ENCODE measurements around the gene SLC19A3. TPM values are rescaled to one million over a fixed set of nuclear protein-coding genes. Genes with fewer than 3 reads are reported as not detected.
"Not testable (repeated sequence)": the region's sequence is repeated elsewhere in the genome, so short reads cannot be mapped to it uniquely, and the experiment has no call there.

The SLC19A3 gene
- not detected in 2 replicates for total RNA-seq (2014; rRNA removed; shearing (Covaris generic))

DNA sequence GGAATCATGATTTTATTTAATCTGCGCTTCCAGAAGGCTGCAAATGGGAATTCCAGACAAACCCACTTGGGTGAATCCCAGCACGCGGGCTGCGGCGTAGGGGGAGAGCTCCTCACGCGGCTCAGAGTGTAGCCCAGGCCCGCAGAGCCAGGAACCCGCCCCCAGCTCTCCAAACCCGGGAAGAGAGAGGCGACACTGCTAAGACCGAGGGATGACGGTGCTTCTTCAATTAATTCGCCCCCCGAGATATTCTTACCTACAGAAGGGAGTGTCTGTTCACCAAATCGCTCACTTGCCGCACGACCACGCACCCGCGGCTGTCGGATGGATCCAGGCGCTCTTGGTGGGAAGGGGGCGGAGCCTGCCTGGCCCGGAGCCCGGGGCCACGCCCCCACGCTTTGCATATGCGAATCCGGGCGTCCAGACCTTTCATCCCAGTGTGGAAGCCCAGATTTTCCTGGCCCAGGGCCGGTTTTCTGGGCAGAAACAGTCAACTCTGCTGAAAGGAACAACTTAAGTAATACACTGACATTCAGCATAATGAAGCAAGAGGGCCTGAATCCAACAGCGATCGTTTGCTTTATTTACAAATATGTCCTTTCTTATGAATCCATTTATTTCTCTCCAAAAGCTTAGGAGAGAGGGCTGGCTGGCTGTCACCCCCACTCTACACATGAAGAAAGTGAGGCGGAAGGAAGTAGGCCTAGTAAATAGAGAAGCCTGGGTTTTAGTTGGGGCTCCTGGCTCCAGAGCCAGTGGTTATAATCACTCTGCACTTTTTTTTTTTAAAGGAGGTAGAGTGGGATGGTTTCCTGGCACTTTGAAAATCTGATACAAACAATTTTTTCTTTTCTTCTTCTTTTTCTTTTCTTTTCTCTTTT is at the start of gene SLC19A3:
Gene SLC19A3 (minus strand): TSS at position 342 of the 881 bp plus-strand sequence. CDS start 15,710 bp downstream, outside the sequence.
- DNase-seq (ENCODE audit: low spot score), result peak; percentile 49
- in situ Hi-C loops (cut with HindIII; ENCODE audit: low sequenced_read_pairs), result no loop called here

DNA sequence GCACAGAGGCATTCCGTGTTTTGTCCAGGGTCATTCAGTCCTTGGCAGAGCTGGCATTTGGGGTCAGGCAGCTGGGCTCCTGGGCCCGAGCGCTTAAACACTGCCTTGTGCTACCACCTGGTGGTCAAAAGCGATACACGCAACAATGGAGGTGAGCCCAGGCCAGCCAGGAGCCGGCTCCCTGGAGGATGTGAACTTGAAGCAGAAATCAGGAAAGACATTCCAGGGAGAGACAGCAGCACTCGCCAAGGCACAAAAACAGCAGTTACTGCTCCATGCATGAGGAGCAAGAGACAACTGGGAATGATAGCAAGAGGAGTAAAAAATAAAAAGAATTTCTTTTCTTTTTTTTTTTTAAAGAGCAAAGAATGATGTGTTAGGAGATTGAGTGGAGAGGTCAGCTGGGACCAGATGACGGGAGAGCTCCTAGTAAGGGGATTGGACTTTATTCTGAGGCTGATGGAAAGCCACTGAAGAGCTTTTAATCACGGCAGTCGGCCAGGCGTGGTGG is 48.6 kb upstream of the SLC19A3 start:
- DNase-seq (ENCODE audit: low spot score), result peak; percentile 72
- in situ Hi-C loops (cut with HindIII; ENCODE audit: low sequenced_read_pairs), result no loop called here

DNA sequence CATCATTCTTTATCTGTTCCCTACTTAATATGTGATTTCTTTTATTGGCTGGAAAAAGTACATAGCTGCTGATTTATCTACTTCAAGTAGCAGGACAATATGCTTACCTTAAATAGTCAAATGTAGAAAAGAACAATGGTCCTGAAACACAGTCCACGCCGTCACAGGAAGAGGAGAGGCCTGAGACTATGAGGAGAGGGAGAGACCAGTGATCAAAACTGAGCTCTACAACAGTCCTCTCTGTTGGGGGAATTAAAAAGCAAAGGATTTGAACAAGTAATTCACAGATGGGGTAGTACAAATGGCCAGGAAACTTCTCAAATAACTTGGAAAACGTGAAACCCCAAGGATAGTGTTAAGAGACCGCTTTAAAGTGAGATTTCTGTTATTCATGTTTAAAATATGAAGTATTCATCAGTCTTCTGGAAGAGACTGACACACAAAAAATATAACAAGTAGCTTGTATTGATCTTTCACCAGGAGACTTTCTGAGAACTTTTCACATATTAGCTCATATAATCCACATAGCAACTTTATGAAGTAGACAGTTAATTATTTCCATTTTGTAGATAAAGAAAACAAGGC is 48.1 kb upstream of the SLC19A3 start:
- in situ Hi-C loops (cut with HindIII; ENCODE audit: low sequenced_read_pairs), result no loop called here
- no peak for DNase-seq (ENCODE audit: low spot score)

DNA sequence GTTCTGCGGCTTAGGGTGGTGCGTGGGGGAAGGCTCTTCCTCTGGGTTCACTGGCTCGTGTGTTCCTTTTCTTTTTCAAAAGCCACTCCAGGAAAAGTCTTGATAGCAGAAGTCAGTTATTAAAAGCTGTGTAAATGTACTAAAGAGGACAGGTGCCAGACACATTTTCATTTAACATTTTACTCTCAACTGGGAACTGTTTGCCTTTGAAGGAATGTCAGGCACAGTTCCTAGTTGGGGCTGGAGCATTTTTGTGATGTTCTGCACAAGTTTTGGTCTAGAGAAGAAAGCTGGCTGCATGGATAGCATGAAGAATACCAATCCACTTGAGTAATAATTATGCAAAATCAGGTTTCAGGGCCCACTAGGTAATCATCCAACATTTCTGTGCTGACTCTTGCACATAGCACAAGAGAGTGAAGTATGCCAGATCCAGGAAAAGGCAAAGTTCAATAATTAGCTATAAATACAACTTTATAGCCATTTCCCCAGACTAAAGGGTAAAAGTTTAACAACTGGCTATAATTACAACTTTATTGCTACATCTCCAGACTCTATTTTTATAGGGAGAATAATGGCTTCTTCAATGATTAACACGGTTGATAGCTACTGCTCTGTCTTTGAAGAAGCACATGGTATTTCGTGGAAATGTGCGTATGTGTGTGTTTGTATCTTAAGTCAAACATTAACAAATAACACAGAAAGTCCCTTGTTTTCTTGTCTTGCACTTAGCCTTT is 44.1 kb upstream of the SLC19A3 start:
- no peak for DNase-seq (ENCODE audit: low spot score)
- in situ Hi-C loops (cut with HindIII; ENCODE audit: low sequenced_read_pairs), result no loop called here

DNA sequence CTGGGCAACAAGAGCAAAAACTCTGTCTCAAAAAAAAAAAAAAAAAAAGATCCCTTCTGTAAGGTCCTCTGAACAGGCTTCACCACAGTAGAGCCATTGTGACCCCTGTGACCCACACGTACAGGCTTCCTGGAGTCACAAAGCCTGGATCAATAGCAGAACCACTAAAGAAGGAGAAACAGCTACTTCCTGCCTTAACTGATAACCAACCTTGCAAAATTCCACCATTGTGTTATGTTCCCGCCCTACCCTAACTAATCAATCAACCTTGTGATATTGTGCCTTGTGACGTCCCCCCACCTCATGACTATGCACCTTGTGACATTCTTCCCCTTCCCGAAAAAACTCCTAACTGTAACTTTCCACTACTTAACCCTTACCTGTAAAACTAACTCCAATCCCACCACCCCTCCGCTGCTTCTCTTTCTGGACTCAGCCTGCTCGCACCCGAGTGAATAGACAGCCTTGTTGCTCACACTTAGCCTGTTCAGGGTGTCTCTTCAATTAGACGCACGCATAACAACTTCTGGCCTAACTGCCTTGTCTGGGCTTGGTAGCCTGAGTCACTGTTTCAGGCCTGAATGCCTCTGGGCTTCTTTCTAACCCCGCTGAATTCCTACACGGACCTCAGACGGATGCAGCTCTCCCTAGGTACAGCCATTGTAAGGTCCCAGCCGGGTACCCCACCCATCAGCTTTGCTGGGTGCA is 41.7 kb upstream of the SLC19A3 start:
- DNase-seq (ENCODE audit: low spot score), result no peak
- in situ Hi-C loops (cut with HindIII; ENCODE audit: low sequenced_read_pairs), result no loop called here

DNA sequence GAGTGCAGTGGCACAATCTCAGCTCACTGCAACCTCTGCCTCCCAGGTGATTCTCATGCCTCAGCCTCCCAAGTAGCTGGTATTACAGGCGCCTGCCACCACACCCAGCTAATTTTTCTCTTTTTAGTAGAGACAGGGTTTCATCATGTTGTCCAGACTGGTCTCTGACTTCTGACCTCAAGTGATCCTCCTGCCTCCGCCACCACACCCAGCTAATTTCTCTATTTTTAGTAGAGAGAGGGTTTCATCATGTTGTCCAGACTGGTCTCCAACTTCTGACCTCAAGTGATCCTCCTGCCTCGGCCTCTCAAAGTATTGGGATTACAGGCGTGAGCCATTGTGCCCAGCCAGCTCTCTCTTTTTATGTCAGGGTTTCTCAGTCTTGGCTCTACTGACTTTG is 38.4 kb upstream of the SLC19A3 start:
- in situ Hi-C loops (cut with HindIII; ENCODE audit: low sequenced_read_pairs); DNase-seq (ENCODE audit: low spot score): not testable (repeated sequence)

DNA sequence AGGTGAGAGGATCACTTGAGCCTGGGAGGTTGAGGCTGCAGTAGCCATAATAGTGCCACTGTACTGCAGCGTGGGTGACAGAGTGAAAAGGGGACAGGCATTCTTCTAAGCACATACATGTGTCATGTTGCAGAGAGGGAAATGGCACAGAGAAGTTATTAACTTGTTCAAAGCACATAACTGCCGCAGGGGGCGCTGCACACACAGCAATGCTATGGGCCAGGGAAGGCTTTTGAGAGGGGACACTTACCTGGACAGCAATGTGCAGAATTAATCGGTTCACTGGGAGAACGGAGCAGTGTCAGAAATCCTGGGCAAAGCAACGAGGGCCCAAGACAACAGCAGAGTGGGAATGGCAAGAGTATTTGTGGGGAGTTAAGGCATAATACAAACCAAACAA is 30.3 kb upstream of the SLC19A3 start:
- in situ Hi-C loops (cut with HindIII; ENCODE audit: low sequenced_read_pairs), result no loop called here
- no peak for DNase-seq (ENCODE audit: low spot score)

DNA sequence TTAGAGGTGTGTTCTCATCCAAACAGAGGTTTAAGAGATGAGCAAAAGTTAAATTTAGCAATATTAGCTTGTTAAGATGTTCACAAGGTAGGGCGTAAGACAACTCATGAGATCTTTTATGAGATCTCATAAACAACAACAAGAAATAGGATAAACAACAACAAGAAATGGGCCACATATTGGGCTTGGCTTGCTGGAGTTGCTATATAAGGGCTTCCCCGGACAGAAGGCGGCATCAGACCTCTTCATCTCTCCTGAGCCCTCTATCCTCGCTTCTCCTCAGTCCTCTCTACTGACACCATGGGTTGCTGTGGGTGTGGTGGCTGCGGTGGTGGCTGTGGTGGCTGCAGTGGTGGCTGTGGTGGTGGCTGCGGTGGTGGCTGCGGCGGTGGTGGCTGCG is 27.8 kb upstream of the SLC19A3 start, which contains the start of gene SCYGR8:
Gene SCYGR8 (plus strand): TSS at position 301 of the 400 bp plus-strand sequence. CDS start 0 bp downstream, at position 301.
- DNase-seq (ENCODE audit: low spot score), result no peak
- in situ Hi-C loops (cut with HindIII; ENCODE audit: low sequenced_read_pairs), result no loop called here

DNA sequence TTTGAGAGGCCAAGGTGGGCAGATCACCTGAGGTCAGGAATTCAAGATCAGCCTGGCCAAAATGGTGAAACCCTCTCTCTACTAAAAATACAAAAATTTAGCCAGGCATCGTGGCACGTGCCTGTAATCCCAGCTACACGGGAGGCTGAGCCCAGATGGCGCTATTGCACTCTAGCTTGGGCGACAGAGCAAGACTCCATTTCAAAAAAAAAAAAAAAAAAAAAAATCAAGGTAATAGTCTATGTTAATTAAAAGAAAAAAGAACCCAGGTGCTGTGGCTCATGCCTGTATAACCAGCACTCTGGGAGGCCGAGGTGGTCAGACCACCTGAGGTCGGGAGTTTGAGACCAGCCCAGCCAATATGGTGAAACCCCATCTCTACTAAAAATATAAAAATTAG is 22.9 kb upstream of the SLC19A3 start:
- in situ Hi-C loops (cut with HindIII; ENCODE audit: low sequenced_read_pairs); DNase-seq (ENCODE audit: low spot score): not testable (repeated sequence)

DNA sequence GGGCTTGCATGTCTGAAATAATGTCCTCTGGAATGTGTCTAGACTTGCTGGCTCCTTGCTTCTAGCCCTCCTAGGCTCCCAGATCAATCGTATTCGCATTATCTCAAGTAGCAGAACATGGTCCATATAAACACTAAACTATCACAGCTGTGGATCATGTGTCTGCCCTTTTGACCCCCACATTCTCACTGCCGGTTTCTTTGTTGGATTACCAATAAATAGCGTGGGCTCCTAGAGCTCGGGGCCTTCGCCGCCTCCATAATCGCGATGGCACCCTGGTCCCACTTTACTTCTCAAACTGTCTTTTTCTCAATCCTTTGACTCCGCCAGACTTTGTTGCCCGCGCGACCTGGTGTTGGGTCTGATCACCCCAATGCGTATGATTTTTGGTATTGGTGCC is 21.5 kb upstream of the SLC19A3 start:
- no peak for DNase-seq (ENCODE audit: low spot score)
- in situ Hi-C loops (cut with HindIII; ENCODE audit: low sequenced_read_pairs), result no loop called here

DNA sequence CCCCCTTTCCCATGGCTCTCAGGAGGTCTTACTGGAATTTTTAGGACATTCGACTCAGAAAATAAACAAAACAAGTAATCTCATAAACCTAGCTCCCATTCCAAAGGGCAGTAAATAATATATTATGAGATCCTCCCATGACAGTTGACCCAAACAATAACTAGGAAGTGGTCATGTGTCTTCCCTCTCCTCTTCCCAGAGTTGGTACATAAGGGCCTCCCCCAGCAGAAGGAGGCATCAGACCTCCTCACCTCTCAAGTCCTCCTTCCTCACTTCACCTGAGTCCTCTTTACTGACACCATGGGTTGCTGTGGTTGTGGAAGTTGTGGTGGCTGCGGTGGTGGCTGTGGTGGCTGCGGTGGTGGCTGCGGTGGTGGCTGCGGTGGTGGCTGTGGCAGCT is 10.2 kb upstream of the SLC19A3 start, which contains the start of gene SCYGR7:
Gene SCYGR7 (plus strand): TSS at position 301 of the 400 bp plus-strand sequence. CDS start 0 bp downstream, at position 301.
- in situ Hi-C loops (cut with HindIII; ENCODE audit: low sequenced_read_pairs), result no loop called here
- no peak for DNase-seq (ENCODE audit: low spot score)

DNA sequence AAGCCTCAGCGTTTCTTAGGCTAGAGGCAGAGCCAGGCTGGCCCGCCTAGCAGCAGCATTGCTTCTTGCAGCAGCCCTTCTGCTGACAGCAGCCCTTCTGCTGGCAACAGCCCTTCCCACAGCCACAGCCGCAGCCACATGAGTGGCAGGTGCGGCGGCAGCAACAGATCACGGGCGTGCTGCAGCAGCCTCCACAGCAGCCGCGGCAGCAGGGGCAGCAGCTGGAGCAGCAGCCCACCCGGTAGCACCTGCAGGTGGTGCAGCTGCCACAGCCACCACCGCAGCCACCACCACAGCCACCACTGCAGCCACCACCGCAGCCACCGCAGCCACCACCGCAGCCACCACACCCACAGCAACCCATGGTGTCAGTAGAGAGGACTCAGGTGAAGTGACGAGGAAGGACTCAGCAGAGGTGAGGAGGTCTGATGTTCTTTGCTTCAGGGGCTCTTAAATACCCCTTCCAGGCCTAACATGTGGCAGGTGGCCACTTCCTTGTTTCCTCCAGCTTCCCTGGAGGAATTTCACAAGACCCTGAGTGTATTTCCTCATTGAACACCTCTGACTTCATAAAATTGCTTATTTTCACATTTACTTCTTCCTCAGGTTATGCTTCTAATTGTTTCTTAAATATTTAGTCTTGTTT is 6.7 kb upstream of the SLC19A3 start, which contains the start of gene SCYGR6:
Gene SCYGR6 (minus strand): TSS at position 364 of the 646 bp plus-strand sequence. CDS start 0 bp downstream, at position 364.
- in situ Hi-C loops (cut with HindIII; ENCODE audit: low sequenced_read_pairs), result no loop called here
- no peak for DNase-seq (ENCODE audit: low spot score)

DNA sequence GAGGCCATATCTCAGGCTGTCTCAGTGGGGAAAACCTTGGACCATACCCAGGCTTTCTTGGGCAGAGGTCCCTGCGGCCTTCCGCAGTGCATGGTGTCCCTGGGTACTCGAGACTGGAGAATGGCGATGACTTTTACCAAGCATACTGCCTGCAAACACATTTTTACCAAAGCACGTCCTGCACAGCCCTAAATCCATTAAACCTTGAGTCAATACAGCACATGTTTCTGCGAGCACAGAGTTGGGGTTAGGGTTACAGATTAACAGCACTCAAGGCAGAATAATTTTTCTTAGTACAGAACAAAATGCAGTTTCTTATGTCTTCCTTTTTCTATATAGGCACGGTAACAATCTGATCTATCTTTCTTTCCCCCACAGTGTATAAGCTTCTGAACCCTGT is 5.0 kb upstream of the SLC19A3 start:
- in situ Hi-C loops (cut with HindIII; ENCODE audit: low sequenced_read_pairs); DNase-seq (ENCODE audit: low spot score): not testable (repeated sequence)

DNA sequence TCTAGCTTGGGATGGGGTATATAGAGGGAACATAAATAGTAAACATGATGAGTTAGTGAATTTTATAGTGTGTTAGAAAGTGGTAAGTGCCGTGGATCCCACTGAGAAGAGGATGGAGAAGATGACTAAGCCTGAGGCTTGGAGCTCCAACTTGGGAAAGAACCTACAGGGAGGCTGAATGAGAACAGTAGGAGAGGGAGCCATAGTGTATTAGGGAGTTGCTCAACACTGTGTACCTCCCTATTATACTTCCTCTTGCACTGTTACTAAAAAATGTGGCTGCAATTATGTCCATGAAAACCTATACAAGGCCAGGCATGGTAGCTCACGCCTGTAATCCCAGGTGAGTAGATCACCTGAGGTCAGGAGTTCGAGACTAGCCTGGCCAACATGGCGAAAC is 2.9 kb upstream of the SLC19A3 start:
- in situ Hi-C loops (cut with HindIII; ENCODE audit: low sequenced_read_pairs), result no loop called here
- no peak for DNase-seq (ENCODE audit: low spot score)

DNA sequence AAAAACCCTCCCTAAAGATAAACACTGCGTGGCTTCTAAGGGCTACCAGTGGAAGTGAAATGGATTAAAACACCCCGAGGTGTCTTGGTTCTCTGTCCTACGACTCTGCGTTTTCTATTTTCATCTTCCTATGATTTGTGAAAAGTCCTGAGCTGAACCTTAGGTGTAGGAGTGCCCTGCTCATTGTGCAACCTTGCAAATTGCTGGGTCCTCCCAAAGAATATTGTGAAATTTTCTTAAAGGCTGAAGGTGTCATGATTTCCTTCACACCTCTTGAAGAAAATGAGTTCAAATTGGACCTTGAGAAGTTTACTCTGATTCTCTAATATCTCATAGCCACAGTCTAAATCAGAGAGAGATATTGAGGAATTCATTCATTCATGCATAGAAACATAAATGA is 1.8 kb upstream of the SLC19A3 start:
- in situ Hi-C loops (cut with HindIII; ENCODE audit: low sequenced_read_pairs), result no loop called here
- DNase-seq (ENCODE audit: low spot score), result no peak

DNA sequence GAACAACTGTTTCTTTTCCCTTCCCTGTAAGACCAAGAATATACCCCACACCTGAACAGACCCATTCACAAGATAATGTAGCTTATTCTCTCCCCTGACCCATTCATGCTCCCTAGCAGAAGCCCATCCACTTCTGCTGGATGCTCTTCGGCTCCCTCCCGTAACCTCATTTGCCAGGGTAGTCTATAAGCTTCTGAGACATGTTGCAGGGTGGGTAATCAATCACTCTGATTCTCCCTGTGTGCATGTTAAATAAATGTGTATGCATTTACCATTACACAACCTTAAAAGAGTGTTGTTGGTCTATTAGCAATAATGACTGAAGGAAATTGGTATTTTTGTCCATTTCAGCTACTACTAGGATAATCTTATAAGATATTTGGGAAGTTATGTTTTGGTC is 1.3 kb downstream of the SLC19A3 start:
- no peak for DNase-seq (ENCODE audit: low spot score)
- in situ Hi-C loops (cut with HindIII; ENCODE audit: low sequenced_read_pairs), result no loop called here

DNA sequence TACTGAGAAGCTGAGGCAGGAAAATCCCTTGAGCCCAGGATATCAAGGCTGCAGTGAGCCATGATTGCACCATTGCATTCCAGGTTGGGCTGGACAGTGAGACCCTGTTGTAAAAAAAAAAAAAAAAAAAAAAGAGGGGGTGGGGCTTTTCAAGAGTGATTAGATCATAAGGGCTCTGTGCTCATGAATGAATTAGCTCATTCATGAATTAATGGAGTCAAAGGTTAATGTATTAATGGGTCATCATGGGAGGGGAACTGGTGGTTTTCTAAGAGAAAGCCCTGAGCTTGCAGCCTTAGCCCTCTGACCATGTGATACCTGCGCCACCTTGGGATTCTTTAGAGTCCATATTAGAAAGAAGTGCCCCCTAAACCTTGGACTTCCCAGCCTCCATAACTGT is 4.5 kb downstream of the SLC19A3 start:
- in situ Hi-C loops (cut with HindIII; ENCODE audit: low sequenced_read_pairs), result no loop called here
- no peak for DNase-seq (ENCODE audit: low spot score)

DNA sequence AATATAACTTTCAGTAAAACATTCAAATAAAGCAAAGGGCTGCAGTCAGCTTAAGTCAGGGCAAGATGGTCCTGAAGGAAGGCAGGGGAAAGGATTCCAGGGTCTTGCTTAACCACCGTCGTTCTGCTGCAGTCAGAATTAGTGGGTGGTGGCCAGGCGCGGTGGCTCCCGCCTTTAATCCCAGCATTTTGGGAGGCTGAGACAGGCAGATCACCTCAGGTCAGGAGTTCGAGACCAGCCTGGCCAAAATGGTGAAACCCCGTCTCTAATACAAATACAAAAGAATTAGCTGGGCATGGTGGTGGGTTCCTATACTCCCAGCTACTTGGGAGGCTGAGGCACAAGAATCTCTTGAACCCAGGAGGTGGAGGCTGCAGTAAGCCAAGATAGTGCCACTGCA is 6.8 kb downstream of the SLC19A3 start:
- in situ Hi-C loops (cut with HindIII; ENCODE audit: low sequenced_read_pairs), result no loop called here
- DNase-seq (ENCODE audit: low spot score), result no peak

Data from G401 (cell line).